OCI-LY1 (cell line): ENCODE results near the gene RAB5IF.

ENCODE experiments used
- EZH2 ChIP-seq: fragments of 200-600 bp; sonication (generic), shearing (Covaris generic); IDR thresholded peaks from 2 replicates; pipeline ENCODE4 v1.8.0; 2017; ENCODE audit warnings: borderline replicate concordance, mixed run types, mild to moderate bottlenecking, antibody characterized with exemption, low read length, moderate library complexity, mixed read lengths
- TF ChIP-seq, protein P1 (sequence below): fragments of 200-600 bp; sonication (generic), shearing (Covaris generic); IDR thresholded peaks from 2 replicates; pipeline ENCODE4 v1.5.1; 2017; ENCODE audit warnings: mild to moderate bottlenecking, antibody characterized with exemption, low read length, moderate library complexity, mixed read lengths

DNA sequence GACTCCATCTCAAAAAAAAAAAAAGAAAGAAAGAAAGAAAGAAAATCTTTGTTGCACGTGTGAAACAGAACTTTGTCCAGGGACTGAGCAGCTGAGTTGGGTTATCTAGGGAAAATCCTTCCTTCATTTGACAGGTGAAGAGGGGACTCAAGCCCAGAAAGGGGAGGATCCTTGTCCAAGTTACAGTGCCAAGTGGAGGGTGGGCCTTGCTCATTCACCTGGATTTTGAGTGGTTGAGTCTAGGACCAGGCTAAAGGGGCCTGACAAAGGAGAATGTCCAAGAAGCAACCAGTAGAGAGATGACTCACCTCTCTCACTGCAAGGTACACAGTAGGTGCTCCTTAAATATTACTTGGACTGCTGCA, 29.5 kb upstream of the RAB5IF start:
- TF ChIP-seq, protein P1, sequence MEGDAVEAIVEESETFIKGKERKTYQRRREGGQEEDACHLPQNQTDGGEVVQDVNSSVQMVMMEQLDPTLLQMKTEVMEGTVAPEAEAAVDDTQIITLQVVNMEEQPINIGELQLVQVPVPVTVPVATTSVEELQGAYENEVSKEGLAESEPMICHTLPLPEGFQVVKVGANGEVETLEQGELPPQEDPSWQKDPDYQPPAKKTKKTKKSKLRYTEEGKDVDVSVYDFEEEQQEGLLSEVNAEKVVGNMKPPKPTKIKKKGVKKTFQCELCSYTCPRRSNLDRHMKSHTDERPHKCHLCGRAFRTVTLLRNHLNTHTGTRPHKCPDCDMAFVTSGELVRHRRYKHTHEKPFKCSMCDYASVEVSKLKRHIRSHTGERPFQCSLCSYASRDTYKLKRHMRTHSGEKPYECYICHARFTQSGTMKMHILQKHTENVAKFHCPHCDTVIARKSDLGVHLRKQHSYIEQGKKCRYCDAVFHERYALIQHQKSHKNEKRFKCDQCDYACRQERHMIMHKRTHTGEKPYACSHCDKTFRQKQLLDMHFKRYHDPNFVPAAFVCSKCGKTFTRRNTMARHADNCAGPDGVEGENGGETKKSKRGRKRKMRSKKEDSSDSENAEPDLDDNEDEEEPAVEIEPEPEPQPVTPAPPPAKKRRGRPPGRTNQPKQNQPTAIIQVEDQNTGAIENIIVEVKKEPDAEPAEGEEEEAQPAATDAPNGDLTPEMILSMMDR: no peak
- TF ChIP-seq EZH2: no peak
